ENCODE measurements around the gene FAM174B.

DNA sequence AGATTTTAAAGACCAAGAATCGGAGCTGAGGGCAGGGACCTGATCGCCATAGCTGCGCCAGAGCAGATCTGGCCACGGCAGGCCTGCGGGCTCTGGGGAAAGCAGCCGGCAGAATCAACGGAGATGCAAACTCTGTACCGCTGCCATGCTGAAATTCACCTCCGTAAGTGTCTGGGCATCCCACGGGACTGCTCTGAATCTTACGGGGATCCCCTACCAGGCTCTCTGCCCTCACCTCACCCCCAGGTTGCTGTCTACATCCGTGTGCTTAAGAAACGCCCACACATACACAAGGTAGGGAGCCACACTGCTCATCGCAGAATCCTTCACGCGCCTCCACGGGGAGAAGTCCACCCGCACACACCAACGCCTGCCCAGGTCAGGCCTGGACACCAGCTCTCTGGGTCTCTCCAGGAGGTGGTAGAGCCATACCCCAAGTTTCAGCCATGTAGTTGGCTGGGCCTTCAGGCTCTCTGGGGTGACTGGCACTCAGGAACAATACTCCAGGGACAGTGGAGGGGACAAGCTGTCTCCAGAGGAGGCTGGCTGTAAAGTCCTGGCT, 33.5 kb downstream of the FAM174B start:
- TF ChIP-seq STAT1 (IDR thresholded peaks at IDR 0.05; ENCODE audit: unreplicated experiment) (no peak), EZH2phosphoT487 (IDR thresholded peaks at IDR 0.05; ENCODE audit: unreplicated experiment) (no peak), POLR2AphosphoS5 (IDR thresholded peaks at IDR 0.05; ENCODE audit: low read depth) (no peak)
- TF ChIP-seq, protein P1, sequence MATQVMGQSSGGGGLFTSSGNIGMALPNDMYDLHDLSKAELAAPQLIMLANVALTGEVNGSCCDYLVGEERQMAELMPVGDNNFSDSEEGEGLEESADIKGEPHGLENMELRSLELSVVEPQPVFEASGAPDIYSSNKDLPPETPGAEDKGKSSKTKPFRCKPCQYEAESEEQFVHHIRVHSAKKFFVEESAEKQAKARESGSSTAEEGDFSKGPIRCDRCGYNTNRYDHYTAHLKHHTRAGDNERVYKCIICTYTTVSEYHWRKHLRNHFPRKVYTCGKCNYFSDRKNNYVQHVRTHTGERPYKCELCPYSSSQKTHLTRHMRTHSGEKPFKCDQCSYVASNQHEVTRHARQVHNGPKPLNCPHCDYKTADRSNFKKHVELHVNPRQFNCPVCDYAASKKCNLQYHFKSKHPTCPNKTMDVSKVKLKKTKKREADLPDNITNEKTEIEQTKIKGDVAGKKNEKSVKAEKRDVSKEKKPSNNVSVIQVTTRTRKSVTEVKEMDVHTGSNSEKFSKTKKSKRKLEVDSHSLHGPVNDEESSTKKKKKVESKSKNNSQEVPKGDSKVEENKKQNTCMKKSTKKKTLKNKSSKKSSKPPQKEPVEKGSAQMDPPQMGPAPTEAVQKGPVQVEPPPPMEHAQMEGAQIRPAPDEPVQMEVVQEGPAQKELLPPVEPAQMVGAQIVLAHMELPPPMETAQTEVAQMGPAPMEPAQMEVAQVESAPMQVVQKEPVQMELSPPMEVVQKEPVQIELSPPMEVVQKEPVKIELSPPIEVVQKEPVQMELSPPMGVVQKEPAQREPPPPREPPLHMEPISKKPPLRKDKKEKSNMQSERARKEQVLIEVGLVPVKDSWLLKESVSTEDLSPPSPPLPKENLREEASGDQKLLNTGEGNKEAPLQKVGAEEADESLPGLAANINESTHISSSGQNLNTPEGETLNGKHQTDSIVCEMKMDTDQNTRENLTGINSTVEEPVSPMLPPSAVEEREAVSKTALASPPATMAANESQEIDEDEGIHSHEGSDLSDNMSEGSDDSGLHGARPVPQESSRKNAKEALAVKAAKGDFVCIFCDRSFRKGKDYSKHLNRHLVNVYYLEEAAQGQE (IDR thresholded peaks at IDR 0.05; ENCODE audit: unreplicated experiment), result no peak
- TF ChIP-seq, protein P2, sequence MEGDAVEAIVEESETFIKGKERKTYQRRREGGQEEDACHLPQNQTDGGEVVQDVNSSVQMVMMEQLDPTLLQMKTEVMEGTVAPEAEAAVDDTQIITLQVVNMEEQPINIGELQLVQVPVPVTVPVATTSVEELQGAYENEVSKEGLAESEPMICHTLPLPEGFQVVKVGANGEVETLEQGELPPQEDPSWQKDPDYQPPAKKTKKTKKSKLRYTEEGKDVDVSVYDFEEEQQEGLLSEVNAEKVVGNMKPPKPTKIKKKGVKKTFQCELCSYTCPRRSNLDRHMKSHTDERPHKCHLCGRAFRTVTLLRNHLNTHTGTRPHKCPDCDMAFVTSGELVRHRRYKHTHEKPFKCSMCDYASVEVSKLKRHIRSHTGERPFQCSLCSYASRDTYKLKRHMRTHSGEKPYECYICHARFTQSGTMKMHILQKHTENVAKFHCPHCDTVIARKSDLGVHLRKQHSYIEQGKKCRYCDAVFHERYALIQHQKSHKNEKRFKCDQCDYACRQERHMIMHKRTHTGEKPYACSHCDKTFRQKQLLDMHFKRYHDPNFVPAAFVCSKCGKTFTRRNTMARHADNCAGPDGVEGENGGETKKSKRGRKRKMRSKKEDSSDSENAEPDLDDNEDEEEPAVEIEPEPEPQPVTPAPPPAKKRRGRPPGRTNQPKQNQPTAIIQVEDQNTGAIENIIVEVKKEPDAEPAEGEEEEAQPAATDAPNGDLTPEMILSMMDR (conservative IDR thresholded peaks at IDR 0.05; ENCODE audit: low read depth in 2 of 2), result no peak

All from GM23338 (cell line).